ENCODE results near the gene SLC49A4.

SLC49A4 gene

GRCh38 chr3:122758877-122759560 is 35.9 kb upstream of the SLC49A4 start:
- Histone ChIP-seq H3K4me2 (ENCODE audit: low read depth, low read length, poor library complexity, severe bottlenecking) (no peak overlapping the region), H3K27ac (ENCODE audit: low read depth, low read length) (no peak overlapping the region), H3K79me2 (ENCODE audit: insufficient read depth, low read length) (no peaks in the 10 kb centered on the region), H3K36me3 (ENCODE audit: low read length) (peaks cover 2% of the 10 kb centered on the region; the same call in 1 of the 2 replicates), H2AFZ (ENCODE audit: low read depth, low read length, severe bottlenecking) (no peak overlapping the region), H3F3A (ENCODE audit: insufficient read depth) (no peaks in the 10 kb centered on the region), H4K20me1 (ENCODE audit: low read depth, low read length) (no peaks in the 10 kb centered on the region), H3K27me3 (ENCODE audit: low read length) (no peaks in the 10 kb centered on the region), H3K9ac (ENCODE audit: low read length) (no peak overlapping the region), H3K9me3 (ENCODE audit: insufficient read depth, low read length) (no peaks in the 10 kb centered on the region), H3K9me2 (replicated peaks; ENCODE audit: insufficient read depth, low read length) (no peaks in the 10 kb centered on the region), H3K4me3 (ENCODE audit: insufficient read depth, low read length, poor library complexity, severe bottlenecking) (no peak overlapping the region)
- TF ChIP-seq CTCF (IDR thresholded peaks at IDR 0.05; ENCODE audit: insufficient read depth, low read length, poor library complexity, severe bottlenecking) = no peak
- TF ChIP-seq EZH2phosphoT487 (conservative IDR thresholded peaks at IDR 0.05; ENCODE audit: low read length) = no peak

GRCh38 chr3:122760453-122761271 is 34.2 kb upstream of the SLC49A4 start:
- no peak overlapping the region for H3K27ac ChIP-seq (ENCODE audit: low read depth, low read length)
- no peaks in the 10 kb centered on the region for H3K9me3 ChIP-seq (ENCODE audit: insufficient read depth, low read length)
- TF ChIP-seq CTCF (IDR thresholded peaks at IDR 0.05; ENCODE audit: insufficient read depth, low read length, poor library complexity, severe bottlenecking) (no peak), EZH2phosphoT487 (conservative IDR thresholded peaks at IDR 0.05; ENCODE audit: low read length) (no peak)
- H3F3A ChIP-seq (ENCODE audit: insufficient read depth) = no peaks in the 10 kb centered on the region
- H4K20me1 ChIP-seq (ENCODE audit: low read depth, low read length) = no peaks in the 10 kb centered on the region
- H3K9ac ChIP-seq (ENCODE audit: low read length) = no peak overlapping the region
- H3K4me2 ChIP-seq (ENCODE audit: low read depth, low read length, poor library complexity, severe bottlenecking) = no peak overlapping the region
- no peaks in the 10 kb centered on the region for H3K36me3 ChIP-seq (ENCODE audit: low read length)
- no peak overlapping the region for H2AFZ ChIP-seq (ENCODE audit: low read depth, low read length, severe bottlenecking)
- H3K79me2 ChIP-seq (ENCODE audit: insufficient read depth, low read length) = no peaks in the 10 kb centered on the region
- no peak overlapping the region for H3K4me3 ChIP-seq (ENCODE audit: insufficient read depth, low read length, poor library complexity, severe bottlenecking)
- H3K27me3 ChIP-seq (ENCODE audit: low read length) = no peaks in the 10 kb centered on the region
- no peaks in the 10 kb centered on the region for H3K9me2 ChIP-seq (replicated peaks; ENCODE audit: insufficient read depth, low read length)

- Histone ChIP-seq H3K27ac (ENCODE audit: low read depth, low read length) (no peak overlapping the region), H3K9ac (ENCODE audit: low read length) (no peak overlapping the region)
- TF ChIP-seq EZH2phosphoT487 (conservative IDR thresholded peaks at IDR 0.05; ENCODE audit: low read length) (no peak), CTCF (IDR thresholded peaks at IDR 0.05; ENCODE audit: insufficient read depth, low read length, poor library complexity, severe bottlenecking) (no peak)
Observed at GRCh38 chr3:122766430-122766829, 28.4 kb upstream of the SLC49A4 start.

More at GRCh38 chr3:122766430-122766829, 28.4 kb upstream of the SLC49A4 start:
- no peaks in the 10 kb centered on the region for H3K27me3 ChIP-seq (ENCODE audit: low read length)
- no peak overlapping the region for H2AFZ ChIP-seq (ENCODE audit: low read depth, low read length, severe bottlenecking)
- H3K4me2 ChIP-seq (ENCODE audit: low read depth, low read length, poor library complexity, severe bottlenecking) = no peak overlapping the region
- H3K4me3 ChIP-seq (ENCODE audit: insufficient read depth, low read length, poor library complexity, severe bottlenecking) = no peak overlapping the region
- no peaks in the 10 kb centered on the region for H3K9me3 ChIP-seq (ENCODE audit: insufficient read depth, low read length)
- no peaks in the 10 kb centered on the region for H4K20me1 ChIP-seq (ENCODE audit: low read depth, low read length)
- no peaks in the 10 kb centered on the region for H3K9me2 ChIP-seq (replicated peaks; ENCODE audit: insufficient read depth, low read length)
- H3F3A ChIP-seq (ENCODE audit: insufficient read depth) = no peaks in the 10 kb centered on the region
- no peaks in the 10 kb centered on the region for H3K36me3 ChIP-seq (ENCODE audit: low read length)
- no peaks in the 10 kb centered on the region for H3K79me2 ChIP-seq (ENCODE audit: insufficient read depth, low read length)

Data from SU-DHL-6 (cell line).